ENCODE measurements around the gene SNED1.

GRCh38 chr2:241088376-241088775 is 90.0 kb downstream of the SNED1 start:
- TF ChIP-seq TAF1 (IDR thresholded peaks at IDR 0.05; ENCODE audit: borderline replicate concordance, insufficient read depth, low read length) (no peak), POLR2AphosphoS5 (IDR thresholded peaks at IDR 0.05; ENCODE audit: low read depth, low read length) (no peak)
